Gastroesophageal sphincter (tissue), 3 donors: ENCODE results near the gene HSFX2.
"Not testable (repeated sequence)": the region's sequence is repeated elsewhere in the genome, so short reads cannot be mapped to it uniquely, and the experiment has no call there.

Experiments used
- POLR2A ChIP-seq, 2 donors: fragments of 450-650 bp; IDR thresholded peaks; one replicate each; pipeline ENCODE4 v1.6.1; 2017; ENCODE audit warnings: antibody characterized with exemption in 2 of 2, mild to moderate bottlenecking in 2 of 2, moderate library complexity in 1 of 2
- POLR2AphosphoS5 ChIP-seq: sonication (generic); formaldehyde crosslinking; IDR thresholded peaks from one replicate; pipeline ENCODE4 v1.6.1; 2017; ENCODE audit warnings: antibody characterized with exemption
- TF ChIP-seq, protein P1 (sequence below), 4 experiments: fragments of 200-600 bp in 2 of 4; fragments of 450-650 bp in 2 of 4; sonication (generic) in 1 of 4; IDR thresholded peaks; one replicate each; pipeline ENCODE4 v1.5.1; 2017 to 2019; ENCODE audit warnings: antibody characterized with exemption in 4 of 4, mild to moderate bottlenecking in 2 of 4, moderate library complexity in 2 of 4

GRCh38 chrX:149587359-149587758, 7.8 kb downstream of the HSFX2 start, which contains the start of gene MAGEA9B:
- TF ChIP-seq, protein P1, sequence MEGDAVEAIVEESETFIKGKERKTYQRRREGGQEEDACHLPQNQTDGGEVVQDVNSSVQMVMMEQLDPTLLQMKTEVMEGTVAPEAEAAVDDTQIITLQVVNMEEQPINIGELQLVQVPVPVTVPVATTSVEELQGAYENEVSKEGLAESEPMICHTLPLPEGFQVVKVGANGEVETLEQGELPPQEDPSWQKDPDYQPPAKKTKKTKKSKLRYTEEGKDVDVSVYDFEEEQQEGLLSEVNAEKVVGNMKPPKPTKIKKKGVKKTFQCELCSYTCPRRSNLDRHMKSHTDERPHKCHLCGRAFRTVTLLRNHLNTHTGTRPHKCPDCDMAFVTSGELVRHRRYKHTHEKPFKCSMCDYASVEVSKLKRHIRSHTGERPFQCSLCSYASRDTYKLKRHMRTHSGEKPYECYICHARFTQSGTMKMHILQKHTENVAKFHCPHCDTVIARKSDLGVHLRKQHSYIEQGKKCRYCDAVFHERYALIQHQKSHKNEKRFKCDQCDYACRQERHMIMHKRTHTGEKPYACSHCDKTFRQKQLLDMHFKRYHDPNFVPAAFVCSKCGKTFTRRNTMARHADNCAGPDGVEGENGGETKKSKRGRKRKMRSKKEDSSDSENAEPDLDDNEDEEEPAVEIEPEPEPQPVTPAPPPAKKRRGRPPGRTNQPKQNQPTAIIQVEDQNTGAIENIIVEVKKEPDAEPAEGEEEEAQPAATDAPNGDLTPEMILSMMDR (IDR thresholded peaks at IDR 0.05) = not testable (repeated sequence)
- not testable (repeated sequence) for TF ChIP-seq POLR2AphosphoS5; POLR2A (IDR thresholded peaks at IDR 0.05)
